Measurements from ENCODE around the gene EEF1A2.

- TF ChIP-seq CTCF (IDR thresholded peaks at IDR 0.05; ENCODE audit: low read depth, low read length, poor library complexity, severe bottlenecking) (no peak), EZH2phosphoT487 (IDR thresholded peaks at IDR 0.05; ENCODE audit: borderline replicate concordance, low read length) (no peak)
Observed at GRCh38 chr20:63518351-63518861, 19.5 kb upstream of the EEF1A2 start.
